Smooth muscle cell (in vitro differentiated cells): ENCODE data around the gene CXCR5. TPM values are rescaled to one million over a fixed set of nuclear protein-coding genes. Genes with fewer than 3 reads are reported as not detected.

Experiments used
- DNase-seq: peaks from one replicate; lab custom pipeline; 2025; ENCODE audit not compliant: unreplicated experiment; lab: John Stamatoyannopoulos, UW
- H2AFZ ChIP-seq: fragments of 200-600 bp; sonication (generic); 2 replicates; pipeline ENCODE4 v1.6.0; 2016; ENCODE audit warnings: antibody characterized with exemption, low read depth, mild to moderate bottlenecking
- H3F3A ChIP-seq: fragments of 200-600 bp; sonication (generic); 2 replicates; pipeline ENCODE4 v1.6.0; 2017; ENCODE audit warnings: antibody characterized with exemption, low read depth
- H3K27ac ChIP-seq: fragments of 200-600 bp; sonication (generic); 2 replicates; pipeline ENCODE4 v1.5.1; 2016; ENCODE audit warnings: low read depth, mild to moderate bottlenecking
- H3K27me3 ChIP-seq: fragments of 200-600 bp; sonication (generic); 2 replicates; pipeline ENCODE4 v1.6.1; 2016; ENCODE audit warnings: low read depth, mild to moderate bottlenecking
- H3K36me3 ChIP-seq: fragments of 200-600 bp; sonication (generic); 2 replicates; pipeline ENCODE4 v1.5.1; 2016; ENCODE audit warnings: low read depth
- H3K4me1 ChIP-seq: fragments of 200-600 bp; sonication (generic); 2 replicates; pipeline ENCODE4 v1.5.1; 2016; ENCODE audit warnings: low read depth
- H3K4me2 ChIP-seq: fragments of 200-600 bp; sonication (generic); 2 replicates; pipeline ENCODE4 v1.6.0; 2016; ENCODE audit warnings: mild to moderate bottlenecking
- H3K4me3 ChIP-seq: fragments of 200-600 bp; sonication (generic); 2 replicates; pipeline ENCODE4 v1.5.1; 2016; ENCODE audit warnings: mild to moderate bottlenecking
- H3K79me2 ChIP-seq: fragments of 200-600 bp; sonication (generic); 2 replicates; pipeline ENCODE4 v1.6.0; 2016; ENCODE audit warnings: low read depth, mild to moderate bottlenecking
- H3K9ac ChIP-seq: fragments of 200-600 bp; sonication (generic); 2 replicates; pipeline ENCODE4 v1.6.0; 2016; ENCODE audit warnings: low read depth
- H3K9me3 ChIP-seq: fragments of 200-600 bp; sonication (generic); replicated peaks from 2 replicates; pipeline ENCODE4 v1.5.1; 2016; ENCODE audit warnings: low read depth
- H4K20me1 ChIP-seq: fragments of 200-600 bp; sonication (generic); 2 replicates; pipeline ENCODE4 v1.6.0; 2016; ENCODE audit warnings: low read depth
- CTCF ChIP-seq: fragments of 200-600 bp; sonication (generic); IDR thresholded peaks from 2 replicates; pipeline ENCODE4 v1.5.1; 2017; ENCODE audit warnings: borderline replicate concordance, mild to moderate bottlenecking, antibody characterized with exemption; ENCODE audit not compliant: insufficient read depth, poor library complexity, severe bottlenecking
- WGBS: methylation state at CpG from one replicate; pipeline ENCODE4 v1.1.7; 2016; ENCODE audit warnings: low lambda C conversion rate; 5-methylcytosine and 5-hydroxymethylcytosine counted together
- polyA plus RNA-seq: library from polyadenylated mRNA; unstranded; fragments of >200 nt; fragmentation: Nextera tagmentation; extraction: Ambion mirVana; gene quantifications from 2 replicates; pipeline ENCODE4 v1.2.1, GENCODE V29; 2016
- total RNA-seq: library from RNA; depleted of rRNA; stranded (reverse); fragments of >200 nt; gene quantifications from 2 replicates; pipeline ENCODE4 v1.2.3, GENCODE V29; 2014

Gene CXCR5
- total and polyA plus RNA-seq, 2 experiments from 2014 or later: not detected

- no peaks in the 10 kb centered on the region for H3K36me3 ChIP-seq
- peak overlapping the region; percentile 100 for H3K27ac ChIP-seq
- H3K4me2 ChIP-seq: peak overlapping the region; percentile 91
- peaks cover 63% of the 10 kb centered on the region for H3K4me1 ChIP-seq
- H3K4me3 ChIP-seq: peak overlapping the region; percentile 82
- no peaks in the 10 kb centered on the region for H3K9me3 ChIP-seq
- 30% methylated on average over 20 of the region's 20 CpGs for WGBS
- peaks cover 53% of the 10 kb centered on the region for H4K20me1 ChIP-seq
- DNase-seq: peak; percentile 58
- no peak for TF ChIP-seq CTCF
- H3F3A ChIP-seq: peaks cover 39% of the 10 kb centered on the region
- peaks cover 43% of the 10 kb centered on the region for H3K79me2 ChIP-seq
- H3K9ac ChIP-seq: peak overlapping the region; percentile 84
- H3K27me3 ChIP-seq: no peaks in the 10 kb centered on the region
- H2AFZ ChIP-seq: no peak overlapping the region
These were observed 38.4 kb downstream of the CXCR5 start for GRCh38 chr11:118921929-118922744.

GRCh38 chr11:118922745-118923627 is 39.3 kb downstream of the CXCR5 start:
- H3K4me1 ChIP-seq: peaks cover 60% of the 10 kb centered on the region
- no peaks in the 10 kb centered on the region for H3K9me3 ChIP-seq
- peak overlapping the region; percentile 91 for H3K4me2 ChIP-seq
- H3K9ac ChIP-seq: peak overlapping the region; percentile 84
- H3K4me3 ChIP-seq: peak overlapping the region; percentile 82
- peaks cover 53% of the 10 kb centered on the region for H4K20me1 ChIP-seq
- no peak overlapping the region for H2AFZ ChIP-seq
- TF ChIP-seq CTCF: no peak
- H3K27me3 ChIP-seq: no peaks in the 10 kb centered on the region
- no peaks in the 10 kb centered on the region for H3K36me3 ChIP-seq
- 33% methylated on average over 9 of the region's 9 CpGs for WGBS
- no peak for DNase-seq
- H3K27ac ChIP-seq: peak overlapping the region; percentile 100
- peaks cover 40% of the 10 kb centered on the region for H3K79me2 ChIP-seq
- H3F3A ChIP-seq: peaks cover 31% of the 10 kb centered on the region

- Histone ChIP-seq H3K79me2 (peaks cover 40% of the 10 kb centered on the region), H3K27me3 (no peaks in the 10 kb centered on the region), H3K4me3 (peak overlapping the region; percentile 82), H3K9me3 (no peaks in the 10 kb centered on the region), H3K4me2 (peak overlapping the region; percentile 91), H3K36me3 (no peaks in the 10 kb centered on the region), H3K4me1 (peaks cover 53% of the 10 kb centered on the region), H3F3A (peaks cover 27% of the 10 kb centered on the region), H3K9ac (peak overlapping the region; percentile 84), H3K27ac (peak overlapping the region; percentile 100), H2AFZ (no peak overlapping the region), H4K20me1 (peaks cover 53% of the 10 kb centered on the region)
- no peak for TF ChIP-seq CTCF
- no peak for DNase-seq
- WGBS: 15% methylated on average over 7 of the region's 7 CpGs
These were observed 40.3 kb downstream of the CXCR5 start for GRCh38 chr11:118923721-118924587.
